Measurements from ENCODE around the gene HK3.

DNA sequence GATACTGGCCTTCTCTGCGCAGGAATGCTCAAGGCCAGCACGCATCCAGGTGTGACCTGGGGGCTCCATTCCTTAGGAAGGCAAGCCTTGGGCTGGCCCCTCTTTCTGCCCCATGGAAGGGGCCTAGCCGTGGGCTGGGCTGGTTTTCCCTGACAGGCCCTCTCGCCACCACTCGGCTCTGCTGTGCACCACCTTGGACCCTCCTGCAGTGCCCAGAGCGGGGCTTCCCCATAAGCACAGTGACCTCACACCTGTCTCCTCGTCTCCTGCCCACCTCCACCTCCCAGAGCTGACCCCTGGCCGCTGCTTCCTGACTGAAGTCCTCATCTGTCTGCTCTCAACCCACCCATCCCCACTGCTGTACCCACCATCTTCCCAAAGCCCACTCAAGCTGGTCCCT, 67.7 kb downstream of the HK3 start:
- TF ChIP-seq POLR2A (IDR thresholded peaks at IDR 0.05) (no peak), EP300 (IDR thresholded peaks at IDR 0.05; ENCODE audit: low read depth) (no peak)
- TF ChIP-seq, protein P1, sequence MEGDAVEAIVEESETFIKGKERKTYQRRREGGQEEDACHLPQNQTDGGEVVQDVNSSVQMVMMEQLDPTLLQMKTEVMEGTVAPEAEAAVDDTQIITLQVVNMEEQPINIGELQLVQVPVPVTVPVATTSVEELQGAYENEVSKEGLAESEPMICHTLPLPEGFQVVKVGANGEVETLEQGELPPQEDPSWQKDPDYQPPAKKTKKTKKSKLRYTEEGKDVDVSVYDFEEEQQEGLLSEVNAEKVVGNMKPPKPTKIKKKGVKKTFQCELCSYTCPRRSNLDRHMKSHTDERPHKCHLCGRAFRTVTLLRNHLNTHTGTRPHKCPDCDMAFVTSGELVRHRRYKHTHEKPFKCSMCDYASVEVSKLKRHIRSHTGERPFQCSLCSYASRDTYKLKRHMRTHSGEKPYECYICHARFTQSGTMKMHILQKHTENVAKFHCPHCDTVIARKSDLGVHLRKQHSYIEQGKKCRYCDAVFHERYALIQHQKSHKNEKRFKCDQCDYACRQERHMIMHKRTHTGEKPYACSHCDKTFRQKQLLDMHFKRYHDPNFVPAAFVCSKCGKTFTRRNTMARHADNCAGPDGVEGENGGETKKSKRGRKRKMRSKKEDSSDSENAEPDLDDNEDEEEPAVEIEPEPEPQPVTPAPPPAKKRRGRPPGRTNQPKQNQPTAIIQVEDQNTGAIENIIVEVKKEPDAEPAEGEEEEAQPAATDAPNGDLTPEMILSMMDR (IDR thresholded peaks at IDR 0.05), result no peak

Measured in transverse colon (tissue), 3 donors.